Activated B cell treated with CpG ODN at 0.5 μM for 24 hours (primary cell): ENCODE results near the gene VPS29. TPM values are rescaled to one million over a fixed set of nuclear protein-coding genes. Genes with fewer than 3 reads are reported as not detected.
A peak's percentile ranks its signal among the peaks of the same experiment; 100 is the strongest.

Experiments used
- ATAC-seq: fragments of 200-7000 bp; cut with Tn5 transposase; one replicate; pipeline ENCODE4 v1.10.0; 2021; ENCODE audit warnings: low read depth, mild to moderate bottlenecking, moderate library complexity
- CTCF ChIA-PET: fragments of 350-600 bp; sonication (Branson Sonifier 250); formaldehyde crosslinking; loops from one replicate; lab custom pipeline; 2021; ENCODE audit warnings: antibody characterized with exemption; lab: Charles Lee
- POLR2A ChIA-PET: fragments of 350-600 bp; sonication (Branson Sonifier 250); formaldehyde crosslinking; loops from one replicate; lab custom pipeline; 2021; ENCODE audit warnings: antibody characterized with exemption; lab: Charles Lee
- DNase-seq: peaks from one replicate; pipeline ENCODE4 v3.0.0; 2022
- H3K27ac Mint-ChIP-seq: one replicate; pipeline ENCODE4 v1.8.0; 2020; ENCODE audit warnings: mixed read lengths
- H3K27me3 Mint-ChIP-seq: one replicate; pipeline ENCODE4 v1.8.0; 2021; ENCODE audit warnings: mixed read lengths
- H3K36me3 Mint-ChIP-seq: one replicate; pipeline ENCODE4 v1.8.0; 2021; ENCODE audit warnings: low read depth, mixed read lengths
- H3K4me1 Mint-ChIP-seq: one replicate; pipeline ENCODE4 v1.8.0; 2021; ENCODE audit warnings: mixed read lengths
- H3K4me3 Mint-ChIP-seq: one replicate; pipeline ENCODE4 v1.8.0; 2020; ENCODE audit warnings: mild to moderate bottlenecking, mixed read lengths
- H3K9me3 Mint-ChIP-seq: one replicate; pipeline ENCODE4 v1.8.0; 2020; ENCODE audit warnings: mixed read lengths
- CTCF ChIP-seq: fragments of 200-600 bp; IDR thresholded peaks from one replicate; pipeline ENCODE4 v1.8.0; 2022; ENCODE audit warnings: antibody characterized with exemption, mild to moderate bottlenecking
- intact Hi-C: fragments of 100-400 bp; cut with micrococcal nuclease; formaldehyde crosslinking; loops from one replicate; pipeline ENCODE4 v1.15.1; 2024
- total RNA-seq: library from RNA; stranded (reverse); gene quantifications from 2 replicates; pipeline ENCODE4 v1.2.3, GENCODE V29; 2022

Gene VPS29
- total RNA-seq, 1 donor from 2014 or later = 117 TPM

- Mint-ChIP-seq H3K27me3 (no peaks in the 10 kb centered on the region), H3K4me1 (no peaks in the 10 kb centered on the region), H3K27ac (no peak overlapping the region), H3K4me3 (no peak overlapping the region), H3K36me3 (no peaks in the 10 kb centered on the region), H3K9me3 (no peaks in the 10 kb centered on the region)
- no peak for TF ChIP-seq CTCF
- ChIA-PET POLR2A (interaction anchor here (0.9 to 1.4 kb wide), 3 partner anchors 64 to 172 kb away, joined by 4 to 7 read pairs (median 4); partner anchors contain the start of gene ARPC3), CTCF (interaction anchor here (1.0 to 6.7 kb wide), 5 partner anchors 54 to 313 kb away, joined by 3 to 73 read pairs (median 6); partner anchors contain the start of gene ARPC3)
- intact Hi-C loops = loop anchor here (5.0 kb wide), 1 partner anchor 33 kb away; no protein-coding TSS in a partner anchor
- ATAC-seq (no peak), DNase-seq (no peak)
These were observed 11.9 kb upstream of the VPS29 start for GRCh38 chr12:110513842-110514241.

- Mint-ChIP-seq H3K36me3 (no peaks in the 10 kb centered on the region), H3K4me3 (no peak overlapping the region), H3K27me3 (no peaks in the 10 kb centered on the region), H3K4me1 (peaks cover 2% of the 10 kb centered on the region), H3K9me3 (no peaks in the 10 kb centered on the region), H3K27ac (no peak overlapping the region)
- POLR2A ChIA-PET = no interaction called here
- TF ChIP-seq CTCF = no peak
- DNase-seq (no peak), ATAC-seq (no peak)
- intact Hi-C loops = no loop called here
- CTCF ChIA-PET = interaction anchor here (1.2 to 3.0 kb wide), 3 partner anchors 40 to 92 kb away, joined by 3 to 20 read pairs (median 3); partner anchors contain the start of genes ARPC3, FAM216A and GPN3
These were observed 6.2 kb upstream of the VPS29 start for GRCh38 chr12:110508071-110508586.

GRCh38 chr12:110505332-110505731 lies 3.4 kb upstream of the VPS29 start:
- DNase-seq (no peak), ATAC-seq (no peak)
- Mint-ChIP-seq H3K9me3 (no peaks in the 10 kb centered on the region), H3K27ac (no peak overlapping the region), H3K27me3 (no peaks in the 10 kb centered on the region), H3K4me3 (no peak overlapping the region), H3K36me3 (peaks cover 7% of the 10 kb centered on the region), H3K4me1 (peaks cover 22% of the 10 kb centered on the region)
- ChIA-PET CTCF (interaction anchor here (0.8 kb wide), 1 partner anchor 96 kb away, joined by 4 read pairs; no protein-coding TSS in a partner anchor), POLR2A (interaction anchor here (0.6 kb wide), 1 partner anchor 58 kb away, joined by 5 read pairs; no protein-coding TSS in a partner anchor)
- TF ChIP-seq CTCF = no peak
- intact Hi-C loops = no loop called here

- Mint-ChIP-seq H3K27me3 (no peaks in the 10 kb centered on the region), H3K4me3 (no peak overlapping the region), H3K4me1 (peaks cover 36% of the 10 kb centered on the region), H3K36me3 (peaks cover 13% of the 10 kb centered on the region), H3K9me3 (no peaks in the 10 kb centered on the region), H3K27ac (no peak overlapping the region)
- POLR2A ChIA-PET = interaction anchor here (1.0 to 1.9 kb wide), 2 partner anchors 36 to 54 kb away, joined by 5 to 6 read pairs; partner anchors contain the start of genes ARPC3 and GPN3
- no peak for ATAC-seq
- DNase-seq = no peak
- CTCF ChIA-PET = interaction anchor here (0.9 to 3.1 kb wide), 4 partner anchors 35 to 99 kb away, joined by 3 to 14 read pairs (median 5); partner anchors contain the start of genes ARPC3, FAM216A and GPN3
- TF ChIP-seq CTCF = no peak
- intact Hi-C loops = no loop called here
These were observed 1.5 kb upstream of the VPS29 start for GRCh38 chr12:110503432-110503831.

- TF ChIP-seq CTCF = no peak
- ChIA-PET CTCF (interaction anchor here (0.7 to 3.2 kb wide), 3 partner anchors 33 to 80 kb away, joined by 3 to 16 read pairs (median 14); partner anchors contain the start of genes ARPC3, FAM216A and GPN3), POLR2A (interaction anchor here (0.8 to 3.2 kb wide), 8 partner anchors 28 to 188 kb away, joined by 3 to 41 read pairs (median 5); partner anchors contain the start of genes ARPC3, FAM216A and GPN3)
- Mint-ChIP-seq H3K9me3 (no peaks in the 10 kb centered on the region), H3K4me3 (peak overlapping the region; percentile 99), H3K4me1 (peaks cover 36% of the 10 kb centered on the region), H3K27me3 (no peaks in the 10 kb centered on the region), H3K36me3 (peaks cover 18% of the 10 kb centered on the region), H3K27ac (peak overlapping the region; percentile 96)
- ATAC-seq = peak; percentile 1
- no peak for DNase-seq
- intact Hi-C loops = no loop called here
These were observed 536 bp downstream of the VPS29 start for GRCh38 chr12:110501399-110501751.
